Measurements from ENCODE around the gene QRFP.

- TF ChIP-seq TAF1 (IDR thresholded peaks at IDR 0.05; ENCODE audit: low read depth, low read length) = no peak
- TF ChIP-seq EP300 (IDR thresholded peaks at IDR 0.05; ENCODE audit: borderline replicate concordance in 1 of 2, low read depth in 2 of 2, low read length in 2 of 2) = no peak
- TF ChIP-seq CHD1 (IDR thresholded peaks at IDR 0.05; ENCODE audit: low read depth, low read length) = no peak
- TF ChIP-seq NRF1 (IDR thresholded peaks at IDR 0.05; ENCODE audit: low read depth, low read length) = no peak
- TF ChIP-seq POLR2A (IDR thresholded peaks at IDR 0.05; ENCODE audit: control extremely low read depth in 1 of 2, low read depth in 2 of 2, low read length in 2 of 2) = no peak
- TF ChIP-seq ZNF274 (IDR thresholded peaks at IDR 0.05; ENCODE audit: borderline replicate concordance, extremely low read depth, low read length) = no peak
- no peak for TF ChIP-seq EZH2 (IDR thresholded peaks at IDR 0.05; ENCODE audit: low read depth, low read length, severe bottlenecking)
- TF ChIP-seq ATF3 (IDR thresholded peaks at IDR 0.05; ENCODE audit: insufficient read depth, low read depth, low read length) = no peak
- no peak for TF ChIP-seq JUND (IDR thresholded peaks at IDR 0.05; ENCODE audit: low read length)
- no peak for TF ChIP-seq USF2 (IDR thresholded peaks at IDR 0.05; ENCODE audit: low read length)
- TF ChIP-seq CREB1 (IDR thresholded peaks at IDR 0.05) = no peak
- TF ChIP-seq CEBPB (IDR thresholded peaks at IDR 0.05; ENCODE audit: low read depth, low read length) = no peak
- no peak for TF ChIP-seq CBX5 (IDR thresholded peaks at IDR 0.05; ENCODE audit: low read depth, low read length)
Observed at GRCh38 chr9:130904070-130905044, 7.7 kb upstream of the QRFP start.

Data from H1 (cell line).